PC-3 (cell line): Measurements from ENCODE around the gene LRPAP1.
"Not testable (repeated sequence)": the region's sequence is repeated elsewhere in the genome, so short reads cannot be mapped to it uniquely, and the experiment has no call there.

Experiments used
- EZH2 ChIP-seq: fragments of 300-600 bp; sonication (generic); IDR thresholded peaks from one replicate; pipeline ENCODE4 v1.6.1; 2017; ENCODE audit warnings: antibody characterized with exemption, mild to moderate bottlenecking, low read length; ENCODE audit not compliant: unreplicated experiment
- TF ChIP-seq, protein P1 (sequence below): fragments of 300-600 bp; sonication (generic); conservative IDR thresholded peaks from 2 replicates; pipeline ENCODE4 v1.5.1; 2017; ENCODE audit warnings: antibody characterized with exemption, low read depth, mild to moderate bottlenecking, low read length

DNA sequence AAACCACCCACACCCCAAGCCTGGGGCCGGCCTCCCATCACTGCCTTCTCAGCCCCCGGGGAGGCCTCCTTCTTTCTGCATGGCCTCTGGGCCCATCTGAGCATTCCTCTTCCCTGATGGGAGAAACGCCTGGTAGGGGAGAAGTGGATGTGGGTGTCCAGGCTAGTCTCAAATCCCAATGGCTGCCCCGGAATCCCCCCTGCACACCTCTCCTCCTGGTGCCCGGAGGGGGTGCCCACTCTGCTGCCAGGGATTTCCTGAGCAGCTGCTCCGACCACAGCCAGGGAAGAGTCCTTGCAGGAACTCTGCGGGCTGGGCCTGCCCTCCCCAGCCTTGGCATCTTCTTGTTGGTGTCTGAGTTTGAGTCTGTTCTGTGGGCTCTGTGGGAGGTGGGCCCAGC lies 19.1 kb upstream of the LRPAP1 start:
- TF ChIP-seq EZH2 = not testable (repeated sequence)
- TF ChIP-seq, protein P1, sequence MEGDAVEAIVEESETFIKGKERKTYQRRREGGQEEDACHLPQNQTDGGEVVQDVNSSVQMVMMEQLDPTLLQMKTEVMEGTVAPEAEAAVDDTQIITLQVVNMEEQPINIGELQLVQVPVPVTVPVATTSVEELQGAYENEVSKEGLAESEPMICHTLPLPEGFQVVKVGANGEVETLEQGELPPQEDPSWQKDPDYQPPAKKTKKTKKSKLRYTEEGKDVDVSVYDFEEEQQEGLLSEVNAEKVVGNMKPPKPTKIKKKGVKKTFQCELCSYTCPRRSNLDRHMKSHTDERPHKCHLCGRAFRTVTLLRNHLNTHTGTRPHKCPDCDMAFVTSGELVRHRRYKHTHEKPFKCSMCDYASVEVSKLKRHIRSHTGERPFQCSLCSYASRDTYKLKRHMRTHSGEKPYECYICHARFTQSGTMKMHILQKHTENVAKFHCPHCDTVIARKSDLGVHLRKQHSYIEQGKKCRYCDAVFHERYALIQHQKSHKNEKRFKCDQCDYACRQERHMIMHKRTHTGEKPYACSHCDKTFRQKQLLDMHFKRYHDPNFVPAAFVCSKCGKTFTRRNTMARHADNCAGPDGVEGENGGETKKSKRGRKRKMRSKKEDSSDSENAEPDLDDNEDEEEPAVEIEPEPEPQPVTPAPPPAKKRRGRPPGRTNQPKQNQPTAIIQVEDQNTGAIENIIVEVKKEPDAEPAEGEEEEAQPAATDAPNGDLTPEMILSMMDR = not testable (repeated sequence)
